H1 (cell line): ENCODE results near the gene DYNC1I1. TPM values are rescaled to one million over a fixed set of nuclear protein-coding genes. Genes with fewer than 3 reads are reported as not detected.

Experiments used
- CTCF ChIA-PET: fragments of 300-600 bp; sonication (Branson Sonifier 250); formaldehyde crosslinking; loops from one replicate; lab custom pipeline; 2021; ENCODE audit not compliant: partially characterized antibody; lab: Charles Lee
- POLR2A ChIA-PET: fragments of 300-600 bp; sonication (Branson Sonifier 250); formaldehyde crosslinking; loops from one replicate; lab custom pipeline; 2021; ENCODE audit warnings: inconsistent platforms; ENCODE audit not compliant: partially characterized antibody; lab: Charles Lee
- DNase-seq, 2 experiments: peaks; one replicate each; pipeline versions ENCODE4 v3.0.0 to v3.0.0-alpha.2; 2010 to 2022; ENCODE audit warnings: low spot score in 2 of 2, low read depth in 1 of 2, mixed read lengths in 1 of 2
- FAIRE-seq: peaks from 2 replicates; lab custom pipeline; 2011; peaks lifted over from hg19 to GRCh38; lab: Jason Lieb, UNC
- H2AFZ ChIP-seq: 2 replicates; pipeline ENCODE4 v1.8.1; 2012; ENCODE audit warnings: low read length, inconsistent platforms
- H2AK5ac ChIP-seq: 2 replicates; pipeline ENCODE4 v1.6.1; 2013; ENCODE audit warnings: low read depth, low read length
- H2BK120ac ChIP-seq: replicated peaks from 2 replicates; pipeline ENCODE3; 2013; ENCODE audit warnings: low read depth, low read length, inconsistent platforms
- H2BK12ac ChIP-seq: 2 replicates; pipeline ENCODE4 v1.6.1; 2013; ENCODE audit warnings: low read depth, low read length
- H2BK15ac ChIP-seq: 2 replicates; pipeline ENCODE4 v1.6.1; 2013; ENCODE audit warnings: low read length
- H2BK20ac ChIP-seq: 2 replicates; pipeline ENCODE4 v1.6.1; 2013; ENCODE audit warnings: low read length
- H2BK5ac ChIP-seq: 2 replicates; pipeline ENCODE4 v1.6.1; 2013; ENCODE audit warnings: low read depth, low read length
- H3K14ac ChIP-seq: 2 replicates; pipeline ENCODE4 v1.6.1; 2013; ENCODE audit warnings: inconsistent platforms; ENCODE audit not compliant: insufficient read length
- H3K18ac ChIP-seq: 2 replicates; pipeline ENCODE4 v1.6.1; 2013; ENCODE audit warnings: low read length; ENCODE audit errors: extremely low read depth
- H3K23ac ChIP-seq: 2 replicates; pipeline ENCODE4 v1.6.1; 2013; ENCODE audit warnings: inconsistent platforms; ENCODE audit not compliant: insufficient read length
- H3K23me2 ChIP-seq: 2 replicates; pipeline ENCODE4 v1.6.1; 2013; ENCODE audit warnings: low read depth, low read length
- H3K27ac ChIP-seq: 2 replicates; pipeline ENCODE4 v1.6.1; 2011; ENCODE audit warnings: low read depth, low read length, inconsistent platforms
- H3K27me3 ChIP-seq, 4 experiments: replicated peaks in 1 of 4; 1 replicate in 1 of 4; 2 replicates in 3 of 4; pipeline versions ENCODE4 v1.6.1 to v1.8.1; 2011 to 2013; ENCODE audit warnings: low read length in 3 of 4, mild to moderate bottlenecking in 3 of 4, inconsistent platforms in 2 of 4, mixed read lengths in 2 of 4, moderate library complexity in 1 of 4; ENCODE audit not compliant: control insufficient read depth in 3 of 4, insufficient read depth in 3 of 4; ENCODE audit errors: extremely low read depth in 1 of 4
- H3K36me3 ChIP-seq, 4 experiments: 2 replicates each; pipeline versions ENCODE4 v1.6.1 to v1.8.1; 2011 to 2013; ENCODE audit warnings: mild to moderate bottlenecking in 4 of 4, low read length in 3 of 4, moderate library complexity in 2 of 4, control low read depth in 1 of 4, inconsistent platforms in 1 of 4; ENCODE audit not compliant: insufficient read depth in 4 of 4, control insufficient read depth in 2 of 4
- H3K4ac ChIP-seq: replicated peaks from 2 replicates; pipeline ENCODE3; 2013; ENCODE audit warnings: low read length, low read depth, mixed read lengths, inconsistent platforms; ENCODE audit not compliant: insufficient read length
- H3K4me1 ChIP-seq, 4 experiments: replicated peaks in 1 of 4; 1 replicate in 1 of 4; 2 replicates in 3 of 4; pipeline versions ENCODE4 v1.6.1 to v1.8.1; 2011 to 2013; ENCODE audit warnings: low read length in 3 of 4, inconsistent platforms in 2 of 4, mixed read lengths in 1 of 4; ENCODE audit not compliant: insufficient read depth in 4 of 4, control insufficient read depth in 3 of 4
- H3K4me2 ChIP-seq, 2 experiments: 2 replicates each; pipeline versions ENCODE4 v1.6.1 to v1.8.1; 2011 to 2013; ENCODE audit warnings: low read depth in 2 of 2, low read length in 2 of 2, control low read depth in 1 of 2, inconsistent platforms in 1 of 2, mild to moderate bottlenecking in 1 of 2; ENCODE audit not compliant: insufficient read depth in 1 of 2
- H3K4me3 ChIP-seq, 4 experiments: fragments of 200-600, 300-600 bp in 1 of 4; sonication (generic), shearing (Covaris generic), sonication (Bioruptor Twin) in 1 of 4; 2 replicates each; pipeline versions ENCODE4 v1.5.1 to v1.8.1; 2011 to 2016; ENCODE audit warnings: low read length in 4 of 4, low read depth in 3 of 4, control low read depth in 2 of 4, inconsistent platforms in 2 of 4, mild to moderate bottlenecking in 2 of 4, mixed read lengths in 1 of 4, moderate library complexity in 1 of 4; ENCODE audit not compliant: insufficient read depth in 2 of 4; ENCODE audit errors: extremely low read depth in 1 of 4
- H3K56ac ChIP-seq: replicated peaks from 2 replicates; pipeline ENCODE3; 2013; ENCODE audit warnings: low read depth, mild to moderate bottlenecking, mixed read lengths, low read length, inconsistent platforms; ENCODE audit not compliant: insufficient read length
- H3K79me1 ChIP-seq: 2 replicates; pipeline ENCODE4 v1.6.1; 2013; ENCODE audit warnings: low read depth, low read length, control low read depth
- H3K79me2 ChIP-seq, 2 experiments: 2 replicates each; pipeline versions ENCODE4 v1.6.1 to v1.8.1; 2012 to 2013; ENCODE audit warnings: low read length in 2 of 2, mild to moderate bottlenecking in 2 of 2, inconsistent platforms in 1 of 2; ENCODE audit not compliant: insufficient read depth in 2 of 2, control insufficient read depth in 1 of 2
- H3K9ac ChIP-seq, 4 experiments: replicated peaks in 1 of 4; 1 replicate in 1 of 4; 2 replicates in 3 of 4; pipeline versions ENCODE4 v1.6.1 to v1.8.1; 2011 to 2013; ENCODE audit warnings: low read depth in 3 of 4, low read length in 3 of 4, control low read depth in 2 of 4, mild to moderate bottlenecking in 2 of 4, moderate library complexity in 2 of 4, inconsistent platforms in 1 of 4; ENCODE audit errors: extremely low read depth in 1 of 4
- H3K9me3 ChIP-seq, 2 experiments: 2 replicates each; pipeline versions ENCODE4 v1.6.1 to v1.8.1; 2012 to 2013; ENCODE audit warnings: mild to moderate bottlenecking in 2 of 2, moderate library complexity in 2 of 2, control low read depth in 1 of 2, inconsistent platforms in 1 of 2, low read depth in 1 of 2, low read length in 1 of 2, mixed read lengths in 1 of 2; ENCODE audit not compliant: insufficient read depth in 2 of 2
- H4K20me1 ChIP-seq, 2 experiments: replicated peaks in 1 of 2; 2 replicates each; pipeline versions ENCODE3 to v1.8.1; 2011 to 2013; ENCODE audit warnings: inconsistent platforms in 2 of 2, low read length in 2 of 2, mild to moderate bottlenecking in 1 of 2; ENCODE audit not compliant: insufficient read depth in 2 of 2, control insufficient read depth in 1 of 2
- H4K5ac ChIP-seq: 2 replicates; pipeline ENCODE4 v1.6.1; 2013; ENCODE audit warnings: low read length, low read depth, mixed read lengths, inconsistent platforms; ENCODE audit not compliant: insufficient read length
- H4K8ac ChIP-seq: 2 replicates; pipeline ENCODE4 v1.8.0; 2013; ENCODE audit warnings: mild to moderate bottlenecking, moderate library complexity, low read length, inconsistent platforms; ENCODE audit not compliant: insufficient read depth; ENCODE audit errors: extremely low read depth
- H4K91ac ChIP-seq: replicated peaks from 2 replicates; pipeline ENCODE3; 2013; ENCODE audit warnings: low read length, mixed read lengths, inconsistent platforms; ENCODE audit not compliant: insufficient read length
- ASH2L ChIP-seq: fragments of 200-600, 300-600 bp; sonication (generic); IDR thresholded peaks from one replicate; pipeline ENCODE4 v1.7.1; 2017; ENCODE audit warnings: low read length
- BCL11A ChIP-seq, 2 experiments: IDR thresholded peaks; one replicate each; pipeline ENCODE4 v1.6.1; 2011; ENCODE audit warnings: low read depth in 2 of 2, low read length in 2 of 2, mild to moderate bottlenecking in 2 of 2
- CEBPB ChIP-seq: IDR thresholded peaks from 2 replicates; pipeline ENCODE4 v1.6.1; 2012; ENCODE audit warnings: low read depth, low read length
- CREB1 ChIP-seq: IDR thresholded peaks from 2 replicates; pipeline ENCODE4 v1.6.1; 2012; ENCODE audit warnings: inconsistent platforms
- EGR1 ChIP-seq: IDR thresholded peaks from 2 replicates; pipeline ENCODE4 v1.6.1; 2011; ENCODE audit warnings: low read depth, low read length, borderline replicate concordance
- EP300 ChIP-seq, 2 experiments: IDR thresholded peaks; 1 replicate in 1 of 2; 2 replicates in 1 of 2; pipeline ENCODE4 v1.6.1; 2011 to 2012; ENCODE audit warnings: low read depth in 2 of 2, low read length in 2 of 2, mild to moderate bottlenecking in 2 of 2, borderline replicate concordance in 1 of 2, inconsistent platforms in 1 of 2, moderate library complexity in 1 of 2
- GABPA ChIP-seq: IDR thresholded peaks from 2 replicates; pipeline ENCODE4 v1.6.1; 2011; ENCODE audit warnings: mild to moderate bottlenecking, low read length, moderate library complexity, borderline replicate concordance; ENCODE audit not compliant: insufficient read depth
- GTF2F1 ChIP-seq: IDR thresholded peaks from 2 replicates; pipeline ENCODE4 v1.6.1; 2012; ENCODE audit warnings: low read depth, low read length, improper control_type of control experiment, borderline replicate concordance
- JUND ChIP-seq: IDR thresholded peaks from 2 replicates; pipeline ENCODE4 v1.6.1; 2011; ENCODE audit warnings: mild to moderate bottlenecking, improper control_type of control experiment, low read length
- KDM5A ChIP-seq: fragments of 200-600 bp; IDR thresholded peaks from 2 replicates; pipeline ENCODE4 v1.7.1; 2012; ENCODE audit warnings: mild to moderate bottlenecking, low read length, inconsistent platforms, mixed read lengths
- RXRA ChIP-seq: IDR thresholded peaks from 2 replicates; pipeline ENCODE4 v1.6.1; 2011; ENCODE audit warnings: low read depth, mild to moderate bottlenecking, low read length, moderate library complexity; ENCODE audit not compliant: insufficient read depth
- SIX5 ChIP-seq: IDR thresholded peaks from 2 replicates; pipeline ENCODE4 v1.6.1; 2011; ENCODE audit warnings: mild to moderate bottlenecking, low read depth, low read length
- SP2 ChIP-seq: IDR thresholded peaks from 2 replicates; pipeline ENCODE4 v1.6.1; 2012; ENCODE audit warnings: mild to moderate bottlenecking, low read length, inconsistent platforms
- YY1 ChIP-seq: IDR thresholded peaks from 2 replicates; pipeline ENCODE4 v1.6.1; 2011; ENCODE audit warnings: low read depth, mild to moderate bottlenecking, low read length
- WGBS, 2 experiments: shearing (Covaris generic) in 1 of 2; methylation state at CpG; one replicate each; pipeline versions ENCODE4 v1.1.6 to v1.1.7; 2013 to 2015; ENCODE audit warnings: low lambda C conversion rate in 2 of 2, mixed read lengths in 2 of 2, inconsistent platforms in 1 of 2, low coverage in 1 of 2, missing lambda C conversion rate in 1 of 2; ENCODE audit not compliant: insufficient replicate concordance in 2 of 2, insufficient coverage in 1 of 2, insufficient read length in 1 of 2; ENCODE audit errors: extremely low coverage in 1 of 2, missing lambda C conversion rate in 1 of 2; 5-methylcytosine and 5-hydroxymethylcytosine counted together
- polyA plus RNA-seq, 7 experiments: library from polyadenylated mRNA; depleted of rRNA in 3 of 7; stranded (reverse) in 5 of 7; unstranded in 2 of 7; fragments of >200 nt in 5 of 7; fragments of 200-250 nt in 2 of 7; gene quantifications; 1 replicate in 5 of 7; 2 replicates in 1 of 7; 4 replicates in 1 of 7; pipeline versions ENCODE4 v1.2.1 to v1.2.3, GENCODE V29; 2011 to 2013; ENCODE audit warnings: missing spikeins in 2 of 7, mixed read lengths in 2 of 7
- total RNA-seq: library from RNA; stranded (reverse); fragmentation: NEBNext Ultra II Directional; extraction: Animal tissue kit (Norgen Biotek cat#: 25700); gene quantifications from 2 replicates; pipeline ENCODE4 v1.2.1, GENCODE V29; 2021

Gene DYNC1I1
- total and polyA plus RNA-seq, 2 of the 8 experiments (the other 6 are each of a cell fraction or from before 2014, with no cell fraction given): 0.45 to 0.58 TPM

DNA sequence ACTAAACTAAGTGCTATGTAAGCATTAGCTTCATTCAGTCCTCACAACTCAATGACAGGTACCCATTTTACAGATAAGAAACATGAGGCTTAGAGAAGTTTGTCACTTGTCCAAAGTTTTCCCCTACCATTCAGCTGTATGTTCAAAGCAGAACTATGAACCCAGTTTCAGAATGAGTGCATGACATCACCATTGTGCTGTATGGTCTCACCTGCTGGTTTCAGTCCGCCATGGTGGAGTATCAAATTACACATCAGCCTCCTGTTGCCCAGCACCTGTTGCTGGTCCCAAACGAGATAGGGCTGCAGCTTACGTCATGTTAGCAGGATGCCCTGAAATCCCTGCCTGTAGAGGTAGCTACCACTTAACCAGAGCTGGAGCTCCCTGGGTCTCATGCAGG lies 95.0 kb downstream of the DYNC1I1 start:
- Histone ChIP-seq H3K4me3 (no peak overlapping the region), H4K8ac (no peak overlapping the region), H2BK20ac (no peak overlapping the region), H2BK12ac (no peak overlapping the region), H4K91ac (no peak overlapping the region), H3K23me2 (no peaks in the 10 kb centered on the region), H3K9me3 (no peaks in the 10 kb centered on the region), H3K4me2 (no peak overlapping the region), H3K18ac (no peak overlapping the region), H3K4me1 (peaks cover 0 to 3% (median 1%) of the 10 kb centered on the region in 4 experiments; a peak in 1 of 7 replicates), H2BK5ac (no peak overlapping the region), H2BK120ac (no peak overlapping the region), H3K4ac (no peak overlapping the region), H3K79me2 (no peaks in the 10 kb centered on the region), H4K5ac (no peak overlapping the region), H3K23ac (no peak overlapping the region), H2AFZ (no peak overlapping the region), H3K27me3 (no peaks in the 10 kb centered on the region), H3K14ac (no peak overlapping the region), H3K56ac (no peak overlapping the region), H3K9ac (no peak overlapping the region), H3K79me1 (no peaks in the 10 kb centered on the region), H3K27ac (no peak overlapping the region), H3K36me3 (no peaks in the 10 kb centered on the region), H4K20me1 (no peaks in the 10 kb centered on the region), H2AK5ac (no peak overlapping the region), H2BK15ac (no peak overlapping the region)
- ChIA-PET POLR2A (interaction anchor here (1.1 kb wide), 1 partner anchor 112 kb away, joined by 3 read pairs; no protein-coding TSS in a partner anchor), CTCF (interaction anchor here (0.7 to 17.5 kb wide), 17 partner anchors 9 to 339 kb away, joined by 3 to 335 read pairs (median 5); no protein-coding TSS in a partner anchor)
- FAIRE-seq: peak; percentile 32
- 72% methylated on average over 3 of the region's 3 CpGs; no CpG with 5 or more reads in 1 of the 2 experiments for WGBS, 2 experiments
- no peak for DNase-seq
- TF ChIP-seq EGR1 (no peak), RXRA (no peak), ASH2L (no peak), CEBPB (0 out of 2 replicates have a peak, but pooled peaks have one; percentile 5), CREB1 (peak; percentile 70; the same call in 1 of the 2 replicates), YY1 (peak; percentile 73), GABPA (no peak), SP2 (no peak), SIX5 (no peak), BCL11A (IDR thresholded peaks at IDR 0.05; ENCODE audit: low read depth in 2 of 2, low read length in 2 of 2) (no peak), GTF2F1 (no peak), JUND (0 out of 2 replicates have a peak, but pooled peaks have one; percentile 45), EP300 (IDR thresholded peaks at IDR 0.05; ENCODE audit: borderline replicate concordance in 1 of 2, low read depth in 2 of 2, low read length in 2 of 2) (no peak), KDM5A (no peak)
